ENCODE results near the gene NCAPG2.
A peak's percentile ranks its signal among the peaks of the same experiment; 100 is the strongest.

NCAPG2 gene

GRCh38 chr7:158704524-158705233 is at the start of gene NCAPG2:
NCAPG2 (minus strand) TSS chr7:158704804; CDS start chr7:158701899, 2,905 bp downstream.
- peak; percentile 99 for DNase-seq

DNA sequence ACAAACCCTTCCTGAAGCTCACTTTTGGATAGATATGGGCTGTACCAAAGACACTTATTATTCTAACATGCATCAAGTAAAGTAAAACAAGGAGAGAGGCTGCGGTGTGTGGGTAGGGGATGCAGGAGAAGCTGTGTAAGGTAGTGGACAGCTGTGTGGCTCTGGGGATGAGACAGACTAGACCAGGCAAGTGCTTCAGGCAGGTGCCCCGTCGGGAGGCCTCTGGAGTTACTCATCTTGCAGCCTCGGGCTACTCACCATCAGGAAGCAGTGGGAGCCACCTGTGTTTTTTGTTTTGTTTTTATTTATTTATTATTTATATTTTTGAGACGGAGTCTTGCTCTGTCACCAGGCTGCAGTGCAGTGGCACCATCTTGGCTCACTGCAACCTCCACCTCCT is 49.3 kb upstream of the NCAPG2 start:
- no peak for DNase-seq

- DNase-seq: no peak
Measured at GRCh38 chr7:158751751-158752150, 47.1 kb upstream of the NCAPG2 start.

DNA sequence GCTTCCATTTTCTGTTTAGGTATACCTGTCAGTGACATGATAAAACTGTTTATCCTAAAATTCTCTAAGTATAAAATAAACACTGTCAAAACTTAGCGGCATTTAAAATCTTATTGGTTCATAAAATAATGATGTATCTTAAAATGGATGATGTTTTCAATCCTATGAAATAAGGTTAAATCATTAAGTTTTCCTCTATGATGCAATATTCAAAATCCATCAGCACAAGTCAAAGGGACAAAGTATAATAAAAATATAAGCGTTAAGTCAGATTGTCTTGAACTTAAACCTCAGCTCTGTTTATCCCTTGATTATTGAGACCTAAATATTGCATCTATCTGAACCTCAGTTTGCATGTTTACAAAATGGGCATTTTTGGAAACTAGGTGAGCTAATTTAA is 46.6 kb upstream of the NCAPG2 start:
- DNase-seq: no peak

- no peak for DNase-seq
Measured at GRCh38 chr7:158750702-158751101, 46.1 kb upstream of the NCAPG2 start.

GRCh38 chr7:158749396-158749795 is 44.8 kb upstream of the NCAPG2 start:
- no peak for DNase-seq

- DNase-seq: no peak
Measured at GRCh38 chr7:158748335-158748734, 43.7 kb upstream of the NCAPG2 start.

- DNase-seq: no peak
Measured at GRCh38 chr7:158747408-158747807, 42.8 kb upstream of the NCAPG2 start.

- no peak for DNase-seq
Measured at GRCh38 chr7:158746957-158747356, 42.4 kb upstream of the NCAPG2 start.

DNA sequence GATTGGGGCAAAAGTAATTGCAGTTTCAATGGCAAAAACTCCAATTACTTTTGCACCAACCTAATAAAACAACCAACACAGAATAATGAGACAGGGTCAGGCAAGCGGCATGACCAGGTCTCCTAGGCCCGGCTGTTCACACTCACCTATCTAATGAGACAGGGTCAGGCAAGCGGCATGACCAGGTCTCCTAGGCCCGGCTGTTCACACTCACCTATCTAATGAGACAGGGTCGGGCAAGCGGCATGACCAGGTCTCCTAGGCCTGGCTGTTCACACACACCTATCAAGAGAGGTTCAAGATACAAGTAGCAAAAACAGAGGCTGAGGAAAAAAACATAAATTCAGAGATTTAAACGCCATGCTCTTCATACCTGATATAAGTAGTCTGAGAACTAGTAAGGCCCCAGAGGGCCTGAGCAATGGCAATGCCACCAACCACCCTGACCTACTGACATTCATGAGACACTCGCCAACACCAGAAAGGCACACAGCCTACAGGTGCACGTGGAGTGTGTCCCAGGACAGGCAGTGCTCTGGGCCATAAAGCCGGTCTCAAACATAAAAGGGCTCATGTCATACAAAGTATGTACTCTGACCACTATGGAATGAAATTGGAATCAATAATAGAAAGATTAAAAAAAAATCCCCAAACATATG is 40.6 kb upstream of the NCAPG2 start:
- DNase-seq: no peak

GRCh38 chr7:158744070-158744469 is 39.5 kb upstream of the NCAPG2 start:
- DNase-seq: no peak

DNA sequence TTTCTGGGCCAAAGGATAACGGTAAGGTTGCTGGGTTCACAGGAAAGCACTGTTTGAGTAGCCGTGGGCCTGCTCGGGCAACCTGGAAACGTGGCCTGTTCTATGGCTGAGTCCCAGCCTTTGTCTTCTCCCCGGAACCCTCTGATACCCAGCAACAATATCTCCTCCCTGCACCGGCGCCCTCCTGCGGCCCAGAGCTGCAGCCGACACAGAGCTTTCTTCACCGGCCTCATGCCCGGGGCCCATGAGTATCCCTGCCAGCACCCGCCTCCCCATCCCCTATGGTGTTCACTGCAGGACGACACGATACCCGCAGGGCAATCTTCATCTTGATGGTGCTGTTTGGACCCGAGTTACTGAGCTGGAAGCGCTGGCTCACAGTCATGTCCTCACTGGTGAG is 38.6 kb upstream of the NCAPG2 start:
- no peak for DNase-seq

DNA sequence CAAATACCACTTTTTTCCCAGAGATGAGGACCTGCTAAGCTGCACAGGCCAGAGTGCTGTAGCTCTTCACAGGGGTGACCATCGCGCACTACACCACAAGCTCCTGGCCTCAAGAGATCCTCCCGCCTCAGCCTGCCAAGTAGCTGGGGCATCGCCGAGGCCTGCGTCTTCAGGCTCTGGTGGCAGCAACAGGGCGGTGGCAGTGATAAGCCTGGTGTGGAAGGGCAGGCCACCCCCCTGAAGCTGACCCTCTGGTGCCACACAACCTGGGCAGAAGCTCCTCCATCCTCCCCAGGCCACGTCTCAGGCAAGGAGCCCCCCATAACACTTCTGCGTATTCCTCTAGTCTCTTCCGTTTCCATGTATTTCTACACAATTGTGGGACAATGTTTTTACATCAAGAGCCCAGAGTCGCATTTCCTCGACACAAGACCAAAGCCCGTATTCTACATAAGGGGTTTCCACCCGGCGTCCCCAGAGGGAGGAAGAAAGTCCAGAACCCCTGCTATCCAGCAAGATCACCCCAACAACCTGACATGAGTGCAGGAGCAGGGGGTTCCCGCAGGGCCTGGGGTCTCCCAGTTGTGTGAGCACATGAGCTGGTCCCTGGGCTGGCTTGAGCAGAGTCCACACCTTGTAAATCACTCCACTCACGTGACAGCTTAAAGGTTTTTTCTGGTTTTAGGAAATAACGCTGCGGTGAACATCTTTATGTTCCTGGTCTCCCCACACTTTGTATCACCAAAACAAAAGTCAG is 37.6 kb upstream of the NCAPG2 start:
- no peak for DNase-seq

- no peak for DNase-seq
Measured at GRCh38 chr7:158741294-158741666, 36.7 kb upstream of the NCAPG2 start.

- DNase-seq: no peak
Measured at GRCh38 chr7:158740657-158741293, 36.2 kb upstream of the NCAPG2 start.

DNA sequence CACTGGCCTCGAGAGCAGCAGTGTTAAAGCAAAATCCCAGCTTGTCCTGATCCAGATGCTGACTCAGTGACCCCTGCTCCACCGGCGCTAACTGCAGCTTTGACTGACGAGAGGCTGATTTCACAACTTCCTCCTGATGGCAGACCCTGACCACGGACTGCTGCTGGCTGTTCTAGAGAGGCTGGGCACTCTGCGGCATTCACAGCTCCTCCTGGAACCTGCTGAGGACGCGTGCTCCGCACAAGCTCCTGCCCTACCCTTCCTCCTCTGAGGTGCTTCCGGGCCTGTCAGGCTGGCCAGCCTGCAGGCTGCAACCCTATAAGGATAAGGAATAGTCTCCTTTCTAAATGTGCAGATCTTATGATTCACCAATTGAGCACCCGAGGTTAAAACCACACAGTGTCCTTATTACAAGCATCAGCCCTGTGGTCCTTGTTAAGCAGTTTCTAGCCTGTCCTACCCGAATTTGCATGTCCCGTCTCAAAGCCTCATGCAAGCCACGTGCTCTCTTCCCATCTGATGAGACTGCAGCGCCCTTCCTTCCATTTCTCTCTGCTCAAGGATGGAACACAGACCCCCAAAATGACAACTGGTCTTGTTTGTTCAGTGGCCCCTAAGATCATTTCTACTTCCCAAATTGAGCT is 35.5 kb upstream of the NCAPG2 start:
- DNase-seq: no peak

GRCh38 chr7:158738841-158739240 is 34.2 kb upstream of the NCAPG2 start:
- no peak for DNase-seq

DNA sequence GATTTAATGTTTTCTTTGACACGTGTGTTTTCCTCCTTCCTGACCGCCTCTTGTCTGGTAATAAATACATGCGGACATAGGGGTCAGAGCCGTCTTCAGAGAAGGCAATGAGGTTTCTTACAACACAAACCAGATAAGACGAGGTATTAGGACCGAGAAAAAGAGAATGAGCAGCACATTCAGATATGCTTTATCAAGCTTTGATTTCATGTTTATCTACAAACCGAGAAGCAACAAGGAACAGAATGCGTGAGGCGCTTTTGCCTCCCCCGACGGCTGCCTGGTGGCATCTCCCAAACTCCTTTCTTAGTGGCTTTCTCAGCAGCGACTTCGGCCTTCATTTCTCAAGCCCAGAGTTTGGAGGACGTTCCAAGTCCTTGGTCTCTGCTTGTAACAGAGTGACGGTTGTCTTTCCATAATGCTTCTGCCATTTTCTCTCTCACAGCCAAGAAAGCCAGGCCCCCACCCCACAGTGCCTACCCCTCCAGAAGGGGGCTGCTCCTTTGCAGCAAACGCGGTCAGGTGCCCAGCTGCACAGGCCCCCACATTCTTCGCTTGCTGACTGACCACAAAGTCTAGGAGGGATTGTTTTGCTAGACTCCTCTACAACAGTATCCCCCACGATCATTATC is 32.6 kb upstream of the NCAPG2 start:
- no peak for DNase-seq

GRCh38 chr7:158735935-158736334 is 31.3 kb upstream of the NCAPG2 start:
- DNase-seq: no peak

- DNase-seq: no peak
Measured at GRCh38 chr7:158734861-158735260, 30.3 kb upstream of the NCAPG2 start.

DNA sequence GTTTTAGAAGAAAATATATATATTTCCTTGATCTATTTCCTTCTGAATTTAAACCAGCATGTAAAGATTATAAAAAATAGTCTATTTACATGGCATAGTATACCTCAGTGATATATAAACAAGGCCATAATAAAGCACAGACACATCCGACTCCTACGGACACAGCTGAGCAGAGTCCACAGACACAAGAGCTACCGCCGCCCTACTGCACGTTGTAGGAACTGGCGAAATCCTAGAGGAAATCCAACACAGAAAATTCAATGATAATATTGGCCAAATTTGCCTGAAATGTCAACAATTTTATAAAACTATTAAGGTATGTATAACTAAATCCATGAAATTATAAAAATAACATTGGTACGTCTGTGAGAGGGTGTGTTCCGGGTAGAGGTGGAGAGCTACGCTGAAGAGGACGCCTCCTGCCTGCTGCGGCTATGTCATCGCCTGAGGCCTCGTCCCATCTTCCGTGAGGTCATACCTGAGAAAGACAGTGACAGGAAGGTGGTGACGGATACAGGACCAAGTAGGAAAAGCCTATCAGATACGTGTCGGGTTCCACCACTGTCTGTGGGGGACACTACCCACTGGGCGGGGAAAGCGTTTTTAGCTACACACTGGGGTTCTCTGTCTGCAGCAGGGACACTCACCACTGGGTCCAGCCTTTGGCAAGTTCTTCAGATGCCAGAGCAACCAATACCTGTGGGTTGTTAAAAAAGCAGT is 29.3 kb upstream of the NCAPG2 start:
- no peak for DNase-seq

GRCh38 chr7:158733220-158733519 is 28.6 kb upstream of the NCAPG2 start:
- DNase-seq: no peak
